ENCODE measurements around the gene PIP4P1. TPM values are rescaled to one million over a fixed set of nuclear protein-coding genes. Genes with fewer than 3 reads are reported as not detected.
A peak's percentile ranks its signal among the peaks of the same experiment; 100 is the strongest.

PIP4P1 gene
- total and polyA plus RNA-seq, 7 donors: 18.9 to 40.9 (median 28.0) TPM

- Histone ChIP-seq H3K4me1 (peaks cover 0 to 6% (median 0%) of the 10 kb centered on the region in 4 donors), H3K4me3 (no peak overlapping the region), H3K27ac (no peak overlapping the region), H3K9me3 (no peaks in the 10 kb centered on the region), H3K27me3 (no peaks in the 10 kb centered on the region), H3K36me3 (peaks cover 0 to 32% (median 14%) of the 10 kb centered on the region in 4 donors)
- intact Hi-C loops (cut with DNase I): no loop called here
- TF ChIP-seq POLR2AphosphoS5 (IDR thresholded peaks at IDR 0.05) (no peak), EP300 (IDR thresholded peaks at IDR 0.05) (no peak), CTCF (IDR thresholded peaks at IDR 0.05) (no peak), POLR2A (IDR thresholded peaks at IDR 0.05) (no peak)
- 91 to 92% methylated on average over 2 of the region's 2 CpGs for WGBS, 2 donors
- DNase-seq: no peak
Observed at GRCh38 chr14:20478894-20479293, 17.7 kb upstream of the PIP4P1 start.

- intact Hi-C loops (cut with DNase I): no loop called here
- H3K4me3 ChIP-seq: no peak overlapping the region
- TF ChIP-seq POLR2A (IDR thresholded peaks at IDR 0.05) (no peak), CTCF (IDR thresholded peaks at IDR 0.05) (no peak), POLR2AphosphoS5 (IDR thresholded peaks at IDR 0.05) (no peak), EP300 (IDR thresholded peaks at IDR 0.05) (no peak)
- H3K36me3 ChIP-seq: peaks cover 0 to 36% (median 14%) of the 10 kb centered on the region in 4 donors
- peak overlapping the region in 3 of 4 donors; percentile 29 to 44 (median 32) for H3K27ac ChIP-seq
- DNase-seq: no peak
- peaks cover 0 to 6% (median 0%) of the 10 kb centered on the region in 4 donors for H3K4me1 ChIP-seq
- WGBS, 2 donors: 53 to 91% methylated on average over 1 of the region's 1 CpG
- no peaks in the 10 kb centered on the region for H3K9me3 ChIP-seq
- no peaks in the 10 kb centered on the region for H3K27me3 ChIP-seq
Observed at GRCh38 chr14:20477211-20477876, 16.1 kb upstream of the PIP4P1 start.

- TF ChIP-seq EP300 (IDR thresholded peaks at IDR 0.05): no peak
- no peak for TF ChIP-seq POLR2A (IDR thresholded peaks at IDR 0.05)
- no peak for TF ChIP-seq POLR2AphosphoS5 (IDR thresholded peaks at IDR 0.05)
- TF ChIP-seq CTCF (IDR thresholded peaks at IDR 0.05): no peak
- H3K27ac ChIP-seq: peak overlapping the region in 1 of 4 donors; percentile 44
- intact Hi-C loops (cut with DNase I): no loop called here
Observed at GRCh38 chr14:20476776-20477175, 15.5 kb upstream of the PIP4P1 start.

GRCh38 chr14:20472536-20473169 lies 11.4 kb upstream of the PIP4P1 start:
- no peak for TF ChIP-seq POLR2AphosphoS5 (IDR thresholded peaks at IDR 0.05)
- TF ChIP-seq CTCF (IDR thresholded peaks at IDR 0.05): no peak
- TF ChIP-seq EP300 (IDR thresholded peaks at IDR 0.05): no peak
- TF ChIP-seq POLR2A (IDR thresholded peaks at IDR 0.05): no peak
- H3K4me1 ChIP-seq: peaks cover 0 to 24% (median 18%) of the 10 kb centered on the region in 4 donors
- 82 to 90% methylated on average over 2 of the region's 2 CpGs for WGBS, 2 donors
- no peaks in the 10 kb centered on the region for H3K27me3 ChIP-seq
- intact Hi-C loops (cut with DNase I): no loop called here
- DNase-seq: no peak
- no peaks in the 10 kb centered on the region for H3K9me3 ChIP-seq
- H3K36me3 ChIP-seq: peaks cover 0 to 36% (median 14%) of the 10 kb centered on the region in 4 donors
- H3K4me3 ChIP-seq: no peak overlapping the region
- H3K27ac ChIP-seq: no peak overlapping the region

More at GRCh38 chr14:20476776-20477175, 15.5 kb upstream of the PIP4P1 start:
- no peak overlapping the region for H3K4me3 ChIP-seq
- H3K27me3 ChIP-seq: no peaks in the 10 kb centered on the region
- H3K9me3 ChIP-seq: no peaks in the 10 kb centered on the region
- H3K36me3 ChIP-seq: peaks cover 0 to 36% (median 14%) of the 10 kb centered on the region in 4 donors
- WGBS, 2 donors: 83 to 91% methylated on average over 5 of the region's 5 CpGs
- peaks cover 0 to 6% (median 0%) of the 10 kb centered on the region in 4 donors for H3K4me1 ChIP-seq
- no peak for DNase-seq

All from sigmoid colon (tissue), 7 donors.